HCT116 (cell line): ENCODE results near the gene KANSL3. TPM values are rescaled to one million over a fixed set of nuclear protein-coding genes. Genes with fewer than 3 reads are reported as not detected.

Source experiments
- ATAC-seq: fragments of 200-7000 bp; cut with Tn5 transposase; 2 replicates; pipeline ENCODE4 v1.9.1; 2020; ENCODE audit warnings: mild to moderate bottlenecking, moderate library complexity
- BruUV-seq: library from RNA; stranded (reverse); fragments of 400-500 nt; replicated peaks from 2 replicates; lab custom pipeline; 2021; lab: Mats Ljungman, UMichigan
- CTCF ChIA-PET: fragments of 300-600 bp; sonication (Branson Sonifier 250); formaldehyde crosslinking; loops from one replicate; lab custom pipeline; 2021; ENCODE audit warnings: antibody characterized with exemption; lab: Charles Lee
- POLR2A ChIA-PET: fragments of 300-600, 350-600 bp; sonication (Branson Sonifier 250); formaldehyde crosslinking; loops from one replicate; lab custom pipeline; 2021; ENCODE audit warnings: antibody characterized with exemption; lab: Charles Lee
- RAD21 ChIA-PET, 2 experiments: fragments of 300-600 bp; sonication (Branson Sonifier 250); formaldehyde crosslinking; loops; one replicate each; lab custom pipeline; 2023; ENCODE audit warnings: low total read pairs in 2 of 2; ENCODE audit not compliant: uncharacterized antibody in 2 of 2, unreplicated experiment in 2 of 2, low non-redundant PET in 1 of 2; lab: Charles Lee
- DNase-seq: peaks from one replicate; pipeline ENCODE4 v3.0.0-alpha.2; 2010; ENCODE audit warnings: low read depth, low spot score
- H2AFZ ChIP-seq: fragments of 200-600 bp; shearing (Covaris generic), sonication (generic); 2 replicates; pipeline ENCODE4 v1.6.1; 2017; ENCODE audit warnings: low read depth, mixed run types, mixed read lengths, antibody characterized with exemption, low read length; ENCODE audit not compliant: poor library complexity, severe bottlenecking
- H3K27ac ChIP-seq: 2 replicates; pipeline ENCODE4 v1.5.1; 2012; ENCODE audit warnings: low read depth, low read length
- H3K27me3 ChIP-seq: fragments of 200-600 bp; sonication (generic); 2 replicates; pipeline ENCODE4 v1.6.1; 2016; ENCODE audit warnings: mixed run types, low read length, mixed read lengths; ENCODE audit not compliant: insufficient read depth
- H3K36me3 ChIP-seq, 2 experiments: fragments of 200-500 bp in 1 of 2; fragments of 200-600 bp in 1 of 2; sonication (Bioruptor generic) in 1 of 2; sonication (generic) in 1 of 2; 2 replicates each; pipeline versions ENCODE4 v1.5.1 to v1.6.1; 2014 to 2016; ENCODE audit warnings: low read length in 2 of 2, inconsistent platforms in 1 of 2, mixed read lengths in 1 of 2, mixed run types in 1 of 2; ENCODE audit not compliant: insufficient read depth in 2 of 2, control insufficient read depth in 1 of 2
- H3K4me1 ChIP-seq, 2 experiments: fragments of 200-600 bp in 1 of 2; sonication (generic) in 1 of 2; 2 replicates each; pipeline versions ENCODE4 v1.5.1 to v1.6.1; 2012 to 2017; ENCODE audit warnings: low read length in 2 of 2, inconsistent platforms in 1 of 2, mild to moderate bottlenecking in 1 of 2, mixed read lengths in 1 of 2, mixed run types in 1 of 2, moderate library complexity in 1 of 2; ENCODE audit not compliant: insufficient read depth in 2 of 2, control insufficient read depth in 1 of 2
- H3K4me2 ChIP-seq: fragments of 200-600 bp; sonication (generic); 2 replicates; pipeline ENCODE4 v1.6.1; 2017; ENCODE audit warnings: mixed run types, low read length, mixed read lengths
- H3K4me3 ChIP-seq, 2 experiments: fragments of 200-600 bp in 1 of 2; sonication (generic) in 1 of 2; replicated peaks in 1 of 2; 2 replicates each; pipeline ENCODE4 v1.5.1; 2011 to 2016; ENCODE audit warnings: low read length in 2 of 2, control low read depth in 1 of 2, low read depth in 1 of 2, mild to moderate bottlenecking in 1 of 2, mixed read lengths in 1 of 2, mixed run types in 1 of 2
- H3K79me2 ChIP-seq: fragments of 200-600 bp; sonication (generic); 2 replicates; pipeline ENCODE4 v1.6.1; 2017; ENCODE audit warnings: mild to moderate bottlenecking, mixed run types, low read length, moderate library complexity, mixed read lengths; ENCODE audit not compliant: insufficient read depth
- H3K9ac ChIP-seq: fragments of 200-600 bp; sonication (generic); 2 replicates; pipeline ENCODE4 v1.6.1; 2016; ENCODE audit warnings: low read length, mixed read lengths
- H3K9me2 ChIP-seq: fragments of 200-600 bp; sonication (generic), shearing (Covaris generic); 2 replicates; pipeline ENCODE4 v1.6.1; 2017; ENCODE audit warnings: mixed run types, mild to moderate bottlenecking, moderate library complexity; ENCODE audit not compliant: insufficient read depth
- H3K9me3 ChIP-seq, 2 experiments: fragments of 200-500 bp in 1 of 2; fragments of 200-600 bp in 1 of 2; sonication (Bioruptor generic) in 1 of 2; sonication (generic) in 1 of 2; 2 replicates each; pipeline ENCODE4 v1.6.1; 2014 to 2017; ENCODE audit warnings: low read length in 2 of 2, mixed read lengths in 2 of 2, inconsistent platforms in 1 of 2, low read depth in 1 of 2, mild to moderate bottlenecking in 1 of 2, mixed run types in 1 of 2, moderate library complexity in 1 of 2; ENCODE audit not compliant: control insufficient read depth in 1 of 2, insufficient read depth in 1 of 2
- H4K20me1 ChIP-seq: fragments of 200-600 bp; sonication (generic), shearing (Covaris generic); 2 replicates; pipeline ENCODE4 v1.6.1; 2017; ENCODE audit warnings: mixed run types, mild to moderate bottlenecking, moderate library complexity; ENCODE audit not compliant: insufficient read depth
- CEBPB ChIP-seq: IDR thresholded peaks from 2 replicates; pipeline ENCODE4 v1.6.1; 2012; ENCODE audit warnings: low read depth
- CTCF ChIP-seq, 3 experiments: fragments of 200-600 bp in 1 of 3; sonication (generic) in 1 of 3; IDR thresholded peaks in 2 of 3; conservative IDR thresholded peaks in 1 of 3; 2 replicates each; pipeline ENCODE4 v1.5.1; 2012 to 2017; ENCODE audit warnings: low read depth in 2 of 3, low read length in 2 of 3, antibody characterized with exemption in 1 of 3, borderline replicate concordance in 1 of 3, control low read depth in 1 of 3, mild to moderate bottlenecking in 1 of 3, mixed read lengths in 1 of 3, mixed run types in 1 of 3, moderate library complexity in 1 of 3; ENCODE audit not compliant: insufficient read depth in 1 of 3
- EGR1 ChIP-seq: IDR thresholded peaks from 2 replicates; pipeline ENCODE4 v1.6.1; 2012; ENCODE audit warnings: low read depth
- FOSL1 ChIP-seq: IDR thresholded peaks from 2 replicates; pipeline ENCODE4 v1.6.1; 2012; ENCODE audit warnings: low read depth
- JUND ChIP-seq: IDR thresholded peaks from 2 replicates; pipeline ENCODE4 v1.6.1; 2012
- MAX ChIP-seq: IDR thresholded peaks from 2 replicates; pipeline ENCODE4 v1.6.1; 2012
- POLR2A ChIP-seq: IDR thresholded peaks from 2 replicates; pipeline ENCODE4 v1.7.0; 2011; ENCODE audit warnings: borderline replicate concordance; ENCODE audit not compliant: insufficient read depth, insufficient read length; ENCODE audit errors: extremely low read depth
- POLR2AphosphoS5 ChIP-seq: IDR thresholded peaks from 2 replicates; pipeline ENCODE4 v1.6.1; 2011; ENCODE audit warnings: mild to moderate bottlenecking, low read depth, low read length, moderate library complexity
- RAD21 ChIP-seq: IDR thresholded peaks from 2 replicates; pipeline ENCODE4 v1.6.1; 2012; ENCODE audit warnings: low read depth, mild to moderate bottlenecking
- SP1 ChIP-seq: IDR thresholded peaks from 2 replicates; pipeline ENCODE4 v1.6.1; 2012; ENCODE audit warnings: low read depth
- ZFX ChIP-seq: fragments of 450-650 bp; IDR thresholded peaks from 2 replicates; pipeline ENCODE4 v1.6.1; 2017
- intact Hi-C: fragments of 100-400 bp; cut with micrococcal nuclease; formaldehyde crosslinking; loops from 2 replicates; pipeline ENCODE4 v1.10.0; 2022
- total RNA-seq: library from RNA; stranded (reverse); gene quantifications from one replicate; pipeline ENCODE4 v1.2.1, GENCODE V29; 2021; ENCODE audit not compliant: unreplicated experiment

Gene KANSL3
- total RNA-seq, 1 experiment from 2014 or later: 35.8 TPM

GRCh38 chr2:96564026-96564425, 74.1 kb downstream of the KANSL3 start:
- intact Hi-C loops: no loop called here

More at GRCh38 chr2:96564026-96564425, 74.1 kb downstream of the KANSL3 start:
- no peak for TF ChIP-seq FOSL1
- no peak for TF ChIP-seq RAD21
- no peak for TF ChIP-seq POLR2AphosphoS5
- no peak for TF ChIP-seq JUND
- TF ChIP-seq MAX: no peak
- no peak for TF ChIP-seq EGR1
- TF ChIP-seq CEBPB: no peak
- no peak for TF ChIP-seq POLR2A
- no peak for TF ChIP-seq ZFX
- TF ChIP-seq CTCF (IDR thresholded peaks at IDR 0.05 in 2 of 3, conservative IDR thresholded peaks at IDR 0.05 in 1 of 3; ENCODE audit: borderline replicate concordance in 1 of 3, insufficient read depth in 1 of 3, low read depth in 2 of 3, low read length in 2 of 3): no peak
- TF ChIP-seq SP1: no peak
- TF ChIP-seq, all 23 proteins: peak for 0
- Histone ChIP-seq H3K9me3 (no peaks in the 10 kb centered on the region), H3K4me2 (no peak overlapping the region), H3K79me2 (no peaks in the 10 kb centered on the region), H3K4me1 (no peaks in the 10 kb centered on the region), H3K9ac (no peak overlapping the region), H3K9me2 (no peaks in the 10 kb centered on the region), H3K27me3 (no peaks in the 10 kb centered on the region), H3K27ac (no peak overlapping the region), H4K20me1 (no peaks in the 10 kb centered on the region), H2AFZ (no peak overlapping the region), H3K4me3 (no peak overlapping the region), H3K36me3 (no peaks in the 10 kb centered on the region)
- ATAC-seq (no peak), DNase-seq (no peak)
- POLR2A ChIA-PET: no interaction called here
- RAD21 ChIA-PET: no interaction called here
- no TSS peak for BruUV-seq
- CTCF ChIA-PET: no interaction called here
